Measurements from ENCODE around the gene ZFYVE9. TPM values are rescaled to one million over a fixed set of nuclear protein-coding genes. Genes with fewer than 3 reads are reported as not detected.

ZFYVE9 gene
- total and polyA plus RNA-seq, 11 donors, result 3.6 to 19.2 (median 16.7) TPM

DNA sequence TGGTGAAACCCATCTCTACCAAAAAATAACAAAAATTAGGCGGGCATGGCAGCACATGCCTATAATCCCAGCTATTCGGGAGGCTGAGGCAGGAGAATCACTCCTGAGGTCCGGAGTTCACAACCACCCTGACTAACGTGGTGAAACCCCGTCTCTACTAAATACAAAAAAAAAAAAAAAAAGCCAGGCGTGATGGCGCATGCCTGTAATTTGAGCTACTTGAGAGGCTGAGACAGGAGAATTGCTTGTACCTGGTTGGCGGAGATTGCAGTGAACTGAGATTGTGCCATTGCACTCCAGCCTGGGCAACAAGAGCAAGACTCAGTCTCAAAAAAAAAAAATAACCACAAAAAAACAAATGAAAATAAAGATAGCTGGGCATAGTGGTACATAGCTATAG lies 181.8 kb downstream of the ZFYVE9 start:
- no peak for DNase-seq
- no peak for ATAC-seq
- H3K27me3 ChIP-seq, result no peaks in the 10 kb centered on the region
- TF ChIP-seq POLR2A (IDR thresholded peaks at IDR 0.05), result no peak
- TF ChIP-seq, protein P1, sequence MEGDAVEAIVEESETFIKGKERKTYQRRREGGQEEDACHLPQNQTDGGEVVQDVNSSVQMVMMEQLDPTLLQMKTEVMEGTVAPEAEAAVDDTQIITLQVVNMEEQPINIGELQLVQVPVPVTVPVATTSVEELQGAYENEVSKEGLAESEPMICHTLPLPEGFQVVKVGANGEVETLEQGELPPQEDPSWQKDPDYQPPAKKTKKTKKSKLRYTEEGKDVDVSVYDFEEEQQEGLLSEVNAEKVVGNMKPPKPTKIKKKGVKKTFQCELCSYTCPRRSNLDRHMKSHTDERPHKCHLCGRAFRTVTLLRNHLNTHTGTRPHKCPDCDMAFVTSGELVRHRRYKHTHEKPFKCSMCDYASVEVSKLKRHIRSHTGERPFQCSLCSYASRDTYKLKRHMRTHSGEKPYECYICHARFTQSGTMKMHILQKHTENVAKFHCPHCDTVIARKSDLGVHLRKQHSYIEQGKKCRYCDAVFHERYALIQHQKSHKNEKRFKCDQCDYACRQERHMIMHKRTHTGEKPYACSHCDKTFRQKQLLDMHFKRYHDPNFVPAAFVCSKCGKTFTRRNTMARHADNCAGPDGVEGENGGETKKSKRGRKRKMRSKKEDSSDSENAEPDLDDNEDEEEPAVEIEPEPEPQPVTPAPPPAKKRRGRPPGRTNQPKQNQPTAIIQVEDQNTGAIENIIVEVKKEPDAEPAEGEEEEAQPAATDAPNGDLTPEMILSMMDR (IDR thresholded peaks at IDR 0.05), result no peak
- H3K4me1 ChIP-seq, result no peaks in the 10 kb centered on the region
- peaks cover 0 to 5% (median 0%) of the 10 kb centered on the region in 9 donors for H3K36me3 ChIP-seq
- no peak overlapping the region for H3K4me3 ChIP-seq
- intact Hi-C loops (cut with DNase I), result no loop called here
- no peak overlapping the region for H3K27ac ChIP-seq
- WGBS, 4 donors, result 91 to 96% (median 95%) methylated on average over 8 of the region's 8 CpGs
- H3K9me3 ChIP-seq, result no peaks in the 10 kb centered on the region

DNA sequence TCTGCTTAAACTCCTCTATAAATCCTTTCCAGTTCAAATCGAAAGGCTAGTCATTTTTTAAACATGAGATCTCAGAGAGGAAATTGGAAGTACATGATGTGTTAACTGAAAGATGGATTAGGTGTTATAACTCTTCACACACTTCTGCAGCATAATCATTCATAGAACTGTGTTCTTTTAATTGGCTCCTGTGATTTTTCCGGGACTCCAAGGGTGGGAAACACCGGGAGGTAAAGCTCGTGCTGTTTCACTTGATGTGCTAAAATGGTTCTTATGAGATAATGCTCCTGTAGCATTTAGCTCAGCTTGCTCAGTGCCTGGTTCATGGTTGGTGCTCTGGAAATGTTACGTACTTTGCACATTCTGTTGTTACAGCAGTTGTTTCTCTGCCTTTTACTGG lies 183.9 kb downstream of the ZFYVE9 start:
- no peak for DNase-seq
- Histone ChIP-seq H3K9me3 (no peaks in the 10 kb centered on the region), H3K4me1 (peaks cover 0 to 4% (median 0%) of the 10 kb centered on the region in 12 donors), H3K27me3 (no peaks in the 10 kb centered on the region), H3K27ac (no peak overlapping the region), H3K4me3 (no peak overlapping the region), H3K36me3 (peaks cover 0 to 3% (median 0%) of the 10 kb centered on the region in 9 donors)
- 72 to 88% (median 76%) methylated on average over 5 of the region's 5 CpGs for WGBS, 4 donors
- intact Hi-C loops (cut with DNase I), result no loop called here
- TF ChIP-seq, protein P1 (IDR thresholded peaks at IDR 0.05), result no peak
- TF ChIP-seq POLR2A (IDR thresholded peaks at IDR 0.05), result no peak
- ATAC-seq, result no peak

DNA sequence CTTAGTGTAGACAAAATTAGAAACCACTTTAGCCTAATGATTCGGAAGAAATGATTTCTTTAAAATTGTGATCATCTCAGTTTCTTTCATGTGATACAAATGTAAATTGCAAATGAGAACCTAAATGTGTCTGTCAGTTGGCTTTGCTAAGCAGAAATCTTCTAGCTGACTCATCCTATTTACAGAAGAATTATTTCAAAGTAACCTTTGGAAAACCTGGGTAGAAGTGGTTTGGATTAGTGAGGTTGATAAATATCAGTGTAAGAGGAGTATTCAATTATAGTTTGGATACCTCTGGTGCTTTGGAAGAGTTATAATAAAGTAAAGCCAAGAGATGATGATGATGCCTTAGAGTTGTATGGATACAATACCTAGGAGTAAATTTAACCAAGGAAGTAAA lies 186.7 kb downstream of the ZFYVE9 start:
- TF ChIP-seq, protein P1 (IDR thresholded peaks at IDR 0.05), result no peak
- no peak for TF ChIP-seq POLR2A (IDR thresholded peaks at IDR 0.05)
- ATAC-seq (no peak), DNase-seq (no peak)
- Histone ChIP-seq H3K36me3 (peaks cover 0 to 10% (median 5%) of the 10 kb centered on the region in 9 donors), H3K4me3 (no peak overlapping the region), H3K4me1 (peaks cover 0 to 4% (median 0%) of the 10 kb centered on the region in 12 donors), H3K27me3 (no peaks in the 10 kb centered on the region), H3K27ac (no peak overlapping the region), H3K9me3 (no peaks in the 10 kb centered on the region)
- 97 to 99% (median 98%) methylated on average over 1 of the region's 1 CpG for WGBS, 4 donors
- intact Hi-C loops (cut with DNase I), result no loop called here

DNA sequence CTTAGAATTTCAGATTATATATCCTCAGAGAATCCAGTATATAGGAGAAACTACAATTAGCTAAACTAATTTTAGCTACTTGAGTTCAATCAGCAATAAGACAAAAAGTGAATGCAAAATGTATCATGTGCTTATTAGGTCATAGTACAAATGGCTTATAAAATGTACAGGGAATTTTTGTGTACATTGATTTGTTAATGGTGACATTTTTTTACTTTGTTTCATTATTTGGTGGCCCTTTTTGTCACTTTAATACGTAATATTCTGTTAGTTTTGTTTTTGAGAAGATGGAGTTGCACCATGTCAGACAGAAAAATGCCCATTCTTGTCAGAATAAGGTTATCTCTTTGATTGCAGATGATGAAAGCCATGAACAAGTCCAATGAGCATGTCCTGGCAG lies 190.5 kb downstream of the ZFYVE9 start:
- ATAC-seq, result no peak
- peaks cover 0 to 35% (median 12%) of the 10 kb centered on the region in 9 donors for H3K36me3 ChIP-seq
- intact Hi-C loops (cut with DNase I), result no loop called here
- peaks cover 0 to 6% (median 0%) of the 10 kb centered on the region in 12 donors for H3K4me1 ChIP-seq
- no peak overlapping the region for H3K27ac ChIP-seq
- DNase-seq, result no peak
- 99 to 100% (median 99%) methylated on average over 1 of the region's 1 CpG for WGBS, 4 donors
- no peaks in the 10 kb centered on the region for H3K9me3 ChIP-seq
- no peaks in the 10 kb centered on the region for H3K27me3 ChIP-seq
- H3K4me3 ChIP-seq, result no peak overlapping the region
- TF ChIP-seq POLR2A (IDR thresholded peaks at IDR 0.05), result no peak
- TF ChIP-seq, protein P1 (IDR thresholded peaks at IDR 0.05), result no peak
